MCF 10A (cell line): ENCODE results near the gene PDCD10. TPM values are rescaled to one million over a fixed set of nuclear protein-coding genes. Genes with fewer than 3 reads are reported as not detected.
A peak's percentile ranks its signal among the peaks of the same experiment; 100 is the strongest.

Experiments
- BruUV-seq: library from RNA; stranded (reverse); fragments of 400-500 nt; replicated peaks from 2 replicates; lab custom pipeline; 2021; lab: Mats Ljungman, UMichigan
- CTCF ChIA-PET: fragments of 300-600 bp; sonication (Branson Sonifier 250); formaldehyde crosslinking; extraction: SDS; loops from one replicate; lab custom pipeline; 2021; ENCODE audit warnings: antibody characterized with exemption, inconsistent platforms; lab: Yijun Ruan, JAX
- POLR2A ChIA-PET: fragments of 300-600, 350-650 bp; sonication (Branson Sonifier 250); formaldehyde crosslinking; extraction: SDS; loops from one replicate; lab custom pipeline; 2020; ENCODE audit warnings: antibody characterized with exemption, inconsistent platforms; lab: Yijun Ruan, JAX
- DNase-seq: peaks from one replicate; pipeline ENCODE4 v3.0.0-alpha.2; 2018; ENCODE audit not compliant: unreplicated experiment
- H3K27ac Mint-ChIP-seq: one replicate; pipeline ENCODE4 v1.8.0; 2022; ENCODE audit warnings: mild to moderate bottlenecking, low read depth, mixed read lengths; ENCODE audit not compliant: unreplicated experiment
- H3K27me3 Mint-ChIP-seq: one replicate; pipeline ENCODE4 v1.8.0; 2022; ENCODE audit warnings: mixed read lengths; ENCODE audit not compliant: insufficient read depth, unreplicated experiment
- H3K36me3 Mint-ChIP-seq: one replicate; pipeline ENCODE4 v1.8.0; 2022; ENCODE audit warnings: mild to moderate bottlenecking, moderate library complexity, mixed read lengths; ENCODE audit not compliant: insufficient read depth, unreplicated experiment
- H3K4me1 Mint-ChIP-seq: one replicate; pipeline ENCODE4 v1.8.0; 2022; ENCODE audit warnings: mixed read lengths; ENCODE audit not compliant: insufficient read depth, unreplicated experiment
- H3K4me3 Mint-ChIP-seq: one replicate; pipeline ENCODE4 v1.8.0; 2022; ENCODE audit warnings: mild to moderate bottlenecking, moderate library complexity, mixed read lengths; ENCODE audit not compliant: unreplicated experiment
- H3K9me3 Mint-ChIP-seq: one replicate; pipeline ENCODE4 v1.8.0; 2022; ENCODE audit warnings: mixed read lengths; ENCODE audit not compliant: unreplicated experiment
- intact Hi-C: fragments of 100-400 bp; cut with micrococcal nuclease; formaldehyde crosslinking; loops from 2 replicates; pipeline ENCODE4 v1.14.1; 2022
- total RNA-seq: library from RNA; stranded (reverse); gene quantifications from 2 replicates; pipeline ENCODE4 v1.2.3, GENCODE V29; 2022
- TF ChIP-seq, protein P1 (sequence below): fragments of 200-600 bp; IDR thresholded peaks from one replicate; pipeline ENCODE4 v1.8.0; 2022; ENCODE audit warnings: antibody characterized with exemption, mild to moderate bottlenecking; ENCODE audit not compliant: unreplicated experiment

PDCD10 gene
- total RNA-seq, 1 experiment from 2014 or later, result 63.3 TPM

DNA sequence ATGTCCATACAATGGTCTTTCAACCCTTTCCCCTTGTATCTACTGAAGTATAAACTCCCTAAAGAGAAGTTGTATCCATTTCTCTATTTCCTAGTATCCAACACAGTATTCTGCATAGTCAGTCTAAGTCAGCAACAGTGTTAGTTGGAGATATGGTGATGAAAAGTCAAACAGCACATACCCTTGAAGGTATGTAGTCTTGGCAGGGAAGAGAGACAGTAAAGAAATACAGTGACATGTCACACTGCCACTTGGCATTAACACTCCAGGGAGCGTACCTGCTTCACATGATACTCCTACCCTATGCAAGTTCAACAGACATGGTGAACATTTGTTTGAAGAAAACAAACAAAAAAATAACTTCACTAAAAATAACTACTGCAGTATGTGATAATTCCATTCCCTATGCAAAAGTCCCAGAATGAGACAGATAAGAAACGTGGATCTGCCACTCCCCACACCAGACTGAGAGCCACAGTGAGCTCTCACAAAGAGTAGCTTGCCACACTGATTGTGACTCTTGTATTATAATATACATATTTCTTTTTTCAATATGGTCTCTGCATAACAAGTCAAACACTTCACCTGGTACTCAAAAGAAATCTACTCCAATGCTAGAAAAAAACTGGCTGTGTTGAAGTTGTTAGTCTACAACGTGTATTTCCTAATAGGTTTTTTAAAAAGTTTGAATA, 5.9 kb downstream of the PDCD10 start:
- Mint-ChIP-seq H3K4me3 (no peak overlapping the region), H3K4me1 (peaks cover 39% of the 10 kb centered on the region), H3K27ac (peak overlapping the region; percentile 41), H3K9me3 (no peaks in the 10 kb centered on the region), H3K27me3 (no peaks in the 10 kb centered on the region), H3K36me3 (peaks cover 11% of the 10 kb centered on the region)
- intact Hi-C loops, result no loop called here
- no peak for DNase-seq
- POLR2A ChIA-PET, result no interaction called here
- TF ChIP-seq, protein P1, sequence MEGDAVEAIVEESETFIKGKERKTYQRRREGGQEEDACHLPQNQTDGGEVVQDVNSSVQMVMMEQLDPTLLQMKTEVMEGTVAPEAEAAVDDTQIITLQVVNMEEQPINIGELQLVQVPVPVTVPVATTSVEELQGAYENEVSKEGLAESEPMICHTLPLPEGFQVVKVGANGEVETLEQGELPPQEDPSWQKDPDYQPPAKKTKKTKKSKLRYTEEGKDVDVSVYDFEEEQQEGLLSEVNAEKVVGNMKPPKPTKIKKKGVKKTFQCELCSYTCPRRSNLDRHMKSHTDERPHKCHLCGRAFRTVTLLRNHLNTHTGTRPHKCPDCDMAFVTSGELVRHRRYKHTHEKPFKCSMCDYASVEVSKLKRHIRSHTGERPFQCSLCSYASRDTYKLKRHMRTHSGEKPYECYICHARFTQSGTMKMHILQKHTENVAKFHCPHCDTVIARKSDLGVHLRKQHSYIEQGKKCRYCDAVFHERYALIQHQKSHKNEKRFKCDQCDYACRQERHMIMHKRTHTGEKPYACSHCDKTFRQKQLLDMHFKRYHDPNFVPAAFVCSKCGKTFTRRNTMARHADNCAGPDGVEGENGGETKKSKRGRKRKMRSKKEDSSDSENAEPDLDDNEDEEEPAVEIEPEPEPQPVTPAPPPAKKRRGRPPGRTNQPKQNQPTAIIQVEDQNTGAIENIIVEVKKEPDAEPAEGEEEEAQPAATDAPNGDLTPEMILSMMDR, result no peak
- CTCF ChIA-PET, result interaction anchor here (0.6 to 1.4 kb wide), 3 partner anchors 29 to 1590 kb away, joined by 3 to 4 read pairs (median 4); no protein-coding TSS in a partner anchor
- BruUV-seq, result no TSS peak

DNA sequence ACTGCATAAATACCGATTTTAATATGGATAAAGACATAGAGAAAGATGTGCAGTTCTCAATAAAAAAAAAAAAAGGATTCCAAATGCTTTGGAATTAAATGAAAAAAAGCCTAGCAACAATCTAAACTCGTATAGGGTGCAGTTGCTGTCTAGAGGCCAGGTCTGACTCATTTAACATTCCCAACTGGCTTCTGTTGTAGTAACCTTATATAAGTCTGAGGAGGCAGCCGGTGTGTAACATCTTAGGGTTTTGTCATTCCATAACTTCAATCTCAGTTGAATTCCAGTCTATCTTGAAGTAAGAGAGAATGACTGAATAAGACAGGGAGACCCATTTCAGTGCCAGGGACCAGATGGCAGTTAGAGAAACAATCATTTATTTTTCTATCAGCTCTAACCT, 6.5 kb downstream of the PDCD10 start:
- Mint-ChIP-seq H3K27ac (peak overlapping the region; percentile 41), H3K9me3 (no peaks in the 10 kb centered on the region), H3K27me3 (no peaks in the 10 kb centered on the region), H3K36me3 (peaks cover 11% of the 10 kb centered on the region), H3K4me3 (no peak overlapping the region), H3K4me1 (peaks cover 39% of the 10 kb centered on the region)
- CTCF ChIA-PET, result interaction anchor here (0.6 to 1.4 kb wide), 3 partner anchors 29 to 1589 kb away, joined by 3 to 4 read pairs (median 4); no protein-coding TSS in a partner anchor
- no TSS peak for BruUV-seq
- DNase-seq, result peak; percentile 49
- intact Hi-C loops, result no loop called here
- TF ChIP-seq, protein P1, result no peak
- POLR2A ChIA-PET, result no interaction called here

DNA sequence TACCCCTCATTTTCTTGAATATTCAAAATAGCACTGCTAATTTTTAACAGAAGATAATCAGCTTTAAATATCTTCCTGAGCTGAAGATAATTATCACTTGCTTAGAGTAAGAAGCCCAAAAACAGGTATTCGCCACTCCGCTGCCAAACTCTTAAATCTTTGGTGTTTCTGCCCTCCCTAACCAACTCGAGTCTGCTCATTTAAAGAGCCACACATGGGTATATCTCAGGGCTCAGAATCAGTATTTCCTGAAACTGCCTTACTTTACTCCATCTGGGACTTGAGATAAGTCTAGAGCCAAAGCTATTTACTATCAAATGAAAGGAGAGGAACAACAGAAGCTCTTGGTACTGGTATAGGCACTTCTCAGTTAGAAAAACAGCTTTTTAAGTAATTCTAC, 10.8 kb downstream of the PDCD10 start:
- intact Hi-C loops, result no loop called here
- TF ChIP-seq, protein P1, result no peak
- DNase-seq, result no peak
- ChIA-PET POLR2A (interaction anchor here (0.6 to 1.0 kb wide), 2 partner anchors 9 to 26 kb away, joined by 3 read pairs; no protein-coding TSS in a partner anchor), CTCF (interaction anchor here (1.4 kb wide), 1 partner anchor 9 kb away, joined by 3 read pairs; no protein-coding TSS in a partner anchor)
- Mint-ChIP-seq H3K27me3 (no peaks in the 10 kb centered on the region), H3K27ac (no peak overlapping the region), H3K36me3 (peaks cover 16% of the 10 kb centered on the region), H3K9me3 (no peaks in the 10 kb centered on the region), H3K4me1 (peaks cover 25% of the 10 kb centered on the region), H3K4me3 (no peak overlapping the region)
- no TSS peak for BruUV-seq

GRCh38 chr3:167723025-167723512, 11.6 kb downstream of the PDCD10 start:
- H3K27ac Mint-ChIP-seq, result no peak overlapping the region
- no peaks in the 10 kb centered on the region for H3K9me3 Mint-ChIP-seq

More at GRCh38 chr3:167723025-167723512, 11.6 kb downstream of the PDCD10 start:
- POLR2A ChIA-PET, result interaction anchor here (0.6 to 1.0 kb wide), 2 partner anchors 10 to 27 kb away, joined by 3 read pairs; no protein-coding TSS in a partner anchor
- H3K4me3 Mint-ChIP-seq, result no peak overlapping the region
- no peaks in the 10 kb centered on the region for H3K27me3 Mint-ChIP-seq
- no TSS peak for BruUV-seq
- CTCF ChIA-PET, result no interaction called here
- peaks cover 18% of the 10 kb centered on the region for H3K4me1 Mint-ChIP-seq
- TF ChIP-seq, protein P1, result no peak
- intact Hi-C loops, result no loop called here
- DNase-seq, result no peak
- H3K36me3 Mint-ChIP-seq, result peaks cover 24% of the 10 kb centered on the region
